IMR-90 (cell line): ENCODE measurements around the gene DAGLA. TPM values are rescaled to one million over a fixed set of nuclear protein-coding genes. Genes with fewer than 3 reads are reported as not detected.

Source experiments
- ATAC-seq: fragments of 200-7000 bp; cut with Tn5 transposase; 2 replicates; pipeline ENCODE4 v1.9.1; 2020; ENCODE audit warnings: low read depth, mild to moderate bottlenecking, moderate library complexity
- BruUV-seq: library from RNA; stranded (reverse); fragments of 400-500 nt; replicated peaks from 2 replicates; lab custom pipeline; 2021; lab: Mats Ljungman, UMichigan
- CTCF ChIA-PET: fragments of 300-600 bp; formaldehyde crosslinking; extraction: SDS; loops from one replicate; lab custom pipeline; 2021; ENCODE audit warnings: antibody characterized with exemption; lab: Yijun Ruan, JAX
- POLR2A ChIA-PET: fragments of 300-600 bp; sonication (Branson Sonifier 250); formaldehyde crosslinking; loops from one replicate; lab custom pipeline; 2022; ENCODE audit warnings: antibody characterized with exemption; ENCODE audit not compliant: unreplicated experiment; lab: Charles Lee
- DNase-seq: peaks from one replicate; pipeline ENCODE4 v3.0.0; 2013
- H2AFZ ChIP-seq: replicated peaks from 2 replicates; pipeline ENCODE3; 2013; ENCODE audit warnings: low read length, mild to moderate bottlenecking; ENCODE audit not compliant: poor library complexity
- H2AK5ac ChIP-seq: 2 replicates; pipeline ENCODE4 v1.6.1; 2013; ENCODE audit warnings: low read depth, low read length, inconsistent platforms
- H2AK9ac ChIP-seq: replicated peaks from 2 replicates; pipeline ENCODE3; 2013; ENCODE audit warnings: mild to moderate bottlenecking, low read depth, low read length, moderate library complexity; ENCODE audit not compliant: poor library complexity
- H2BK120ac ChIP-seq: 2 replicates; pipeline ENCODE4 v1.6.1; 2013; ENCODE audit warnings: low read depth, low read length, inconsistent platforms
- H2BK15ac ChIP-seq: 3 replicates; pipeline ENCODE4 v1.6.1; 2013; ENCODE audit warnings: low read depth, low read length, inconsistent platforms
- H2BK20ac ChIP-seq: 2 replicates; pipeline ENCODE4 v1.6.1; 2013; ENCODE audit warnings: low read depth, mild to moderate bottlenecking, inconsistent platforms, low read length, moderate library complexity
- H2BK5ac ChIP-seq: 2 replicates; pipeline ENCODE4 v1.6.1; 2013; ENCODE audit warnings: mild to moderate bottlenecking, low read depth, low read length, inconsistent platforms; ENCODE audit not compliant: poor library complexity, severe bottlenecking
- H3K14ac ChIP-seq: replicated peaks from 2 replicates; pipeline ENCODE4 v1.6.1; 2013; ENCODE audit warnings: low read depth, low read length, inconsistent platforms
- H3K18ac ChIP-seq: 2 replicates; pipeline ENCODE4 v1.6.1; 2013; ENCODE audit warnings: low read depth, low read length, control low read depth
- H3K23ac ChIP-seq: 2 replicates; pipeline ENCODE4 v1.6.1; 2013; ENCODE audit warnings: low read depth, low read length, inconsistent platforms
- H3K27ac ChIP-seq: 2 replicates; pipeline ENCODE4 v1.5.1; 2013; ENCODE audit warnings: mild to moderate bottlenecking, control low read depth, low read length; ENCODE audit not compliant: insufficient read depth
- H3K27me3 ChIP-seq: 2 replicates; pipeline ENCODE4 v1.6.1; 2013; ENCODE audit warnings: low read length; ENCODE audit not compliant: control insufficient read depth, insufficient read depth
- H3K36me3 ChIP-seq: 2 replicates; pipeline ENCODE4 v1.6.1; 2013; ENCODE audit warnings: low read length, mixed read lengths; ENCODE audit not compliant: control insufficient read depth, insufficient read depth
- H3K4ac ChIP-seq: 2 replicates; pipeline ENCODE4 v1.6.1; 2013; ENCODE audit warnings: low read depth, low read length, inconsistent platforms
- H3K4me1 ChIP-seq: 2 replicates; pipeline ENCODE4 v1.6.1; 2013; ENCODE audit warnings: low read length, mixed read lengths; ENCODE audit not compliant: control insufficient read depth, insufficient read depth
- H3K4me2 ChIP-seq: 2 replicates; pipeline ENCODE4 v1.6.1; 2013; ENCODE audit warnings: low read depth, mild to moderate bottlenecking, control low read depth, low read length, moderate library complexity
- H3K4me3 ChIP-seq: 2 replicates; pipeline ENCODE4 v1.5.1; 2013; ENCODE audit warnings: low read depth, mild to moderate bottlenecking, control low read depth, low read length, moderate library complexity; ENCODE audit not compliant: insufficient read depth
- H3K56ac ChIP-seq: 2 replicates; pipeline ENCODE4 v1.6.1; 2013; ENCODE audit warnings: low read length, inconsistent platforms; ENCODE audit not compliant: insufficient read depth; ENCODE audit errors: extremely low read depth
- H3K79me1 ChIP-seq, 2 experiments: 2 replicates each; pipeline ENCODE4 v1.6.1; 2013; ENCODE audit warnings: low read length in 2 of 2, inconsistent platforms in 1 of 2, low read depth in 1 of 2
- H3K9ac ChIP-seq: 2 replicates; pipeline ENCODE4 v1.6.1; 2013; ENCODE audit warnings: low read depth, low read length, control low read depth
- H3K9me1 ChIP-seq: 2 replicates; pipeline ENCODE4 v1.6.1; 2013; ENCODE audit warnings: low read length, inconsistent platforms; ENCODE audit not compliant: insufficient read depth
- H3K9me3 ChIP-seq: 2 replicates; pipeline ENCODE4 v1.6.1; 2013; ENCODE audit warnings: low read length; ENCODE audit not compliant: control insufficient read depth, insufficient read depth
- H4K20me1 ChIP-seq: 2 replicates; pipeline ENCODE4 v1.6.1; 2013; ENCODE audit warnings: low read length, inconsistent platforms; ENCODE audit not compliant: insufficient read depth
- H4K5ac ChIP-seq: 2 replicates; pipeline ENCODE4 v1.6.1; 2013; ENCODE audit warnings: mild to moderate bottlenecking, low read depth, low read length, control low read depth
- H4K8ac ChIP-seq, 2 experiments: 2 replicates each; pipeline ENCODE4 v1.6.1; 2013; ENCODE audit warnings: low read depth in 2 of 2, low read length in 2 of 2, control low read depth in 1 of 2, inconsistent platforms in 1 of 2
- H4K91ac ChIP-seq: 2 replicates; pipeline ENCODE4 v1.6.1; 2013; ENCODE audit warnings: low read depth, low read length, inconsistent platforms; ENCODE audit not compliant: insufficient read depth
- BHLHE40 ChIP-seq: fragments of 150-350 bp; IDR thresholded peaks from 2 replicates; pipeline ENCODE4 v1.6.1; 2016; ENCODE audit warnings: mild to moderate bottlenecking, low read depth, low read length
- CEBPB ChIP-seq: IDR thresholded peaks from 2 replicates; pipeline ENCODE4 v1.6.1; 2012; ENCODE audit warnings: low read depth, low read length, improper control_type of control experiment
- CHD1 ChIP-seq: IDR thresholded peaks from 2 replicates; pipeline ENCODE4 v1.6.1; 2012; ENCODE audit warnings: low read depth, low read length, improper control_type of control experiment
- FOS ChIP-seq: fragments of 150-350 bp; IDR thresholded peaks from 2 replicates; pipeline ENCODE4 v1.6.1; 2016; ENCODE audit warnings: low read depth, low read length
- MAFK ChIP-seq: IDR thresholded peaks from 2 replicates; pipeline ENCODE4 v1.6.1; 2012; ENCODE audit warnings: low read depth, low read length, improper control_type of control experiment
- MAZ ChIP-seq: IDR thresholded peaks from 2 replicates; pipeline ENCODE4 v1.6.1; 2012; ENCODE audit warnings: low read depth, mild to moderate bottlenecking, low read length, improper control_type of control experiment, moderate library complexity, borderline replicate concordance
- MXI1 ChIP-seq: IDR thresholded peaks from 2 replicates; pipeline ENCODE4 v1.6.1; 2012; ENCODE audit warnings: low read depth, mild to moderate bottlenecking, low read length, moderate library complexity, borderline replicate concordance
- NFE2L2 ChIP-seq: fragments of 150-350 bp; IDR thresholded peaks from 2 replicates; pipeline ENCODE4 v1.6.1; 2016; ENCODE audit warnings: low read depth, mild to moderate bottlenecking, low read length
- RAD21 ChIP-seq: IDR thresholded peaks from 2 replicates; pipeline ENCODE4 v1.6.1; 2012; ENCODE audit warnings: low read length, improper control_type of control experiment
- RFX5 ChIP-seq: IDR thresholded peaks from 2 replicates; pipeline ENCODE4 v1.8.0; 2012; ENCODE audit warnings: low read depth, mild to moderate bottlenecking, low read length, moderate library complexity
- SMC3 ChIP-seq: fragments of 150-350 bp; IDR thresholded peaks from 2 replicates; pipeline ENCODE4 v1.6.1; 2016; ENCODE audit warnings: low read depth, mild to moderate bottlenecking, antibody characterized with exemption, low read length, moderate library complexity
- WGBS, 2 experiments: methylation state at CpG; one replicate each; pipeline versions ENCODE4 v1.1.5 to v1.1.7; 2013; ENCODE audit warnings: missing lambda C conversion rate in 2 of 2; ENCODE audit not compliant: insufficient read length in 1 of 2; ENCODE audit errors: extremely low coverage in 2 of 2; 5-methylcytosine and 5-hydroxymethylcytosine counted together
- dilution Hi-C: fragments of 300-500 bp; cut with HindIII; formaldehyde crosslinking; loops from one replicate; pipeline ENCODE4 v1.14.3; 2018; ENCODE audit warnings: low sequenced_read_pairs; ENCODE audit not compliant: unreplicated experiment
- in situ Hi-C: fragments of 300-500 bp; cut with MboI; formaldehyde crosslinking; loops from 3 replicates; pipeline ENCODE4 v1.14.3; 2019; ENCODE audit warnings: low sequenced_read_pairs, inconsistent platforms, mixed read lengths
- intact Hi-C: fragments of 100-400 bp; cut with micrococcal nuclease; formaldehyde crosslinking; loops from 2 replicates; pipeline ENCODE4 v1.10.0; 2022
- polyA plus RNA-seq, 3 experiments: library from polyadenylated mRNA; depleted of rRNA; stranded (reverse); fragments of >200 nt; gene quantifications; 2 replicates each; pipeline ENCODE4 v1.2.3, GENCODE V29; 2012; ENCODE audit warnings: low replicate concordance in 1 of 3
- total RNA-seq: library from RNA; depleted of rRNA; stranded (reverse); fragments of >200 nt; gene quantifications from 2 replicates; pipeline ENCODE4 v1.2.3, GENCODE V29; 2012
- TF ChIP-seq, protein P1 (sequence below): fragments of 150-350 bp; IDR thresholded peaks from 2 replicates; pipeline ENCODE4 v1.6.1; 2016; ENCODE audit warnings: low read depth, mild to moderate bottlenecking, low read length, moderate library complexity, borderline replicate concordance

DAGLA gene
- total and polyA plus RNA-seq, 2 of the 4 experiments (the other 2 are of a cell fraction), result 0.90 to 3.8 TPM

DNA sequence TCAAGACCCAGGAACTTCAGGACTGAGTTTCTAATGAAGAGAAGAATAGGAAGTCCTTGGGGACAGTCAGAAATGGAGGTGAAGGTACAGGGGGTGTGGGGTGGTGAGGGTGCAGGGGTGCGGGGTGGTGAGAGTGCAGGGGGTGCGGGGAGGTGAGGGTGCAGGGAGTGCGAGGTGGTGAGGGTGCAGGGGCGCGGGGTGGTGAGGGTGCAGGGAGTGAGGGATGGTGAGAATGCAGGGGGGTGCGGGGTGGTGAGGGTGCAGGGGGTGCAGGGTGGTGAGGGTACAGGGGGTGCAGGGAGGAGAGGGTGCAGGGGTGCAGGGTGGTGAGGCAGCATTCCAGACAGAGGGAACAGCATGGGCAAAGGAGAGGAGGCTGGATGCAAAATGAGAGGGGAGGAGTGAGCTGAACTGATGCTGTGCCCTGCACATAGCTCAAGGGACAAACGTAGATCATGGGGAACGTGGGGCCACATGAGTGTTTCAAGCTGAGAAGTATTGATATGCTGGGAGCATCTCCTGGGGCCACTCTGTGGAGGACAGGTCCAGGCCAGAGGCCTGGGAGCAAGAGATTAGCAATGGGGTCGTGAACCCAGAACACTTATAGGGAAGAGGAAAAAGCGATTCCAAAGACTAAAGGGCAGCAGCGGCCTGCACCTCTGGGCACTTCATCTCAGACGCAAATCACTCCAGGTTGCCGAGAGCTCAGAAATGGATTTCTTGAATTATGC is 23.7 kb upstream of the DAGLA start:
- Histone ChIP-seq H2AK9ac (no peak overlapping the region), H3K27me3 (peaks cover 32% of the 10 kb centered on the region), H3K9ac (no peak overlapping the region), H3K36me3 (no peaks in the 10 kb centered on the region), H3K4me1 (no peaks in the 10 kb centered on the region), H3K18ac (no peak overlapping the region), H3K56ac (no peak overlapping the region), H4K20me1 (no peaks in the 10 kb centered on the region), H2BK120ac (no peak overlapping the region), H2AFZ (no peak overlapping the region), H4K5ac (no peak overlapping the region), H4K91ac (no peak overlapping the region), H3K9me3 (no peaks in the 10 kb centered on the region), H3K4me2 (no peak overlapping the region), H3K27ac (no peak overlapping the region), H3K14ac (no peak overlapping the region), H3K79me1 (no peaks in the 10 kb centered on the region), H2AK5ac (no peak overlapping the region), H4K8ac (no peak overlapping the region), H3K9me1 (no peaks in the 10 kb centered on the region), H3K4me3 (no peak overlapping the region), H2BK20ac (no peak overlapping the region), H2BK15ac (no peak overlapping the region), H3K4ac (no peak overlapping the region), H3K23ac (no peak overlapping the region), H2BK5ac (no peak overlapping the region)
- WGBS, 2 experiments, result 90% methylated on average over 6 of the region's 13 CpGs; no CpG with 5 or more reads in 1 of the 2 experiments
- no TSS peak for BruUV-seq
- in situ Hi-C loops, result no loop called here
- no peak for DNase-seq
- TF ChIP-seq RAD21, result no peak
- no peak for TF ChIP-seq CEBPB
- TF ChIP-seq CHD1, result no peak
- TF ChIP-seq SMC3, result no peak
- no peak for TF ChIP-seq FOS
- TF ChIP-seq, protein P1, sequence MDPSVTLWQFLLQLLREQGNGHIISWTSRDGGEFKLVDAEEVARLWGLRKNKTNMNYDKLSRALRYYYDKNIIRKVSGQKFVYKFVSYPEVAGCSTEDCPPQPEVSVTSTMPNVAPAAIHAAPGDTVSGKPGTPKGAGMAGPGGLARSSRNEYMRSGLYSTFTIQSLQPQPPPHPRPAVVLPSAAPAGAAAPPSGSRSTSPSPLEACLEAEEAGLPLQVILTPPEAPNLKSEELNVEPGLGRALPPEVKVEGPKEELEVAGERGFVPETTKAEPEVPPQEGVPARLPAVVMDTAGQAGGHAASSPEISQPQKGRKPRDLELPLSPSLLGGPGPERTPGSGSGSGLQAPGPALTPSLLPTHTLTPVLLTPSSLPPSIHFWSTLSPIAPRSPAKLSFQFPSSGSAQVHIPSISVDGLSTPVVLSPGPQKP, result no peak
- TF ChIP-seq MAFK, result no peak
- TF ChIP-seq RFX5, result no peak
- no peak for TF ChIP-seq MXI1
- no peak for TF ChIP-seq BHLHE40
- TF ChIP-seq MAZ, result no peak
- TF ChIP-seq NFE2L2, result no peak
- dilution Hi-C loops, result no loop called here
- CTCF ChIA-PET, result interaction anchor here (0.7 kb wide), 1 partner anchor 328 kb away, joined by 10 read pairs; no protein-coding TSS in a partner anchor
- ATAC-seq, result no peak
- intact Hi-C loops, result no loop called here
- POLR2A ChIA-PET, result no interaction called here
